ENCODE results near the gene DUOX2.

Gene DUOX2

DNA sequence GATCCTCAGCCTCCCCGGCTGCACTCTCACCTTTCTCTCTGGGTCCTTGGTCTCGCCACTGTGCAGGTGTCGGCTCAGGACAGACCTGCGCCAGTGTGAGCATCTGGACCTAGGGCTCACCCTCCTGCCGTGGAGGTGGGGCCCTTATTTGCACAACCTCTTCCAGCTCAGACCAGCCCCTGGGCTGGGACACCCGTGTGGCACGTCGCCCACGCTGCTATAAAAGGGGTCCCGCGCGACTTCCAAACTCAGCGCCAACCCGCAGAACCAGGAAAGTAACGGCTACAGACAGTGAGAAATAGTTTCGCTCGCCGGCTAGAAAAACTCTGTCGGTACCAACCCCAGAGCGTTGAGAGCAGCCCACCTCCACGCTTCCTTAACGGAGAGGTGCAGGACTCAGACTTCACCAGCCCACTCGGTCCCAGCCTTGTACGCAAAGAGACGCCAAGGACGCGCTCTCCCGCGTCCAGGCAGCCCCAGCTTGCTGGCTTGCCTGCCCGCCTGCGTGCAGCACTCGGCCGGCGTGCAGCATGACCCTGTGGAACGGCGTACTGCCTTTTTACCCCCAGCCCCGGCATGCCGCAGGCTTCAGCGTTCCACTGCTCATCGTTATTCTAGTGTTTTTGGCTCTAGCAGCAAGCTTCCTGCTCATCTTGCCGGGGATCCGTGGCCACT, at the start of gene DUOX2, which contains the start of gene DUOXA2:
DUOX2 (minus strand) TSS at position 97 of the 675 bp plus-strand sequence. CDS start 761 bp downstream, outside the sequence.
DUOXA2 (plus strand) TSS at position 251 of the 675 bp plus-strand sequence; CDS start at position 531, 280 bp downstream.
- Histone ChIP-seq H3K27ac (ENCODE audit: low read length) (no peak within 1 kb of the TSS), H3K9me3 (ENCODE audit: control insufficient read depth in 1 of 2, low read length in 2 of 2) (no peaks in the 10 kb centered on the region), H3K4me1 (ENCODE audit: control insufficient read depth in 1 of 2, insufficient read depth in 2 of 2, low read length in 2 of 2) (peaks cover 3 to 48% of the 10 kb centered on the region in 2 donors), H3K27me3 (ENCODE audit: low read depth, low read length) (peaks cover 78% of the 10 kb centered on the region), H3K4me3 (ENCODE audit: low read depth in 1 of 2, low read length in 2 of 2) (peak within 1 kb of the TSS in 1 of 2 donors; percentile 27), H3K36me3 (ENCODE audit: control insufficient read depth in 1 of 2, insufficient read depth in 2 of 2, low read length in 2 of 2) (no peaks in the 10 kb centered on the region)

GRCh38 chr15:45163508-45163856, 49.5 kb upstream of the DUOX2 start:
- H3K4me1 ChIP-seq (ENCODE audit: control insufficient read depth in 1 of 2, insufficient read depth in 2 of 2, low read length in 2 of 2): peaks cover 3 to 11% of the 10 kb centered on the region in 2 donors
- H3K27me3 ChIP-seq (ENCODE audit: low read depth, low read length): no peaks in the 10 kb centered on the region
- H3K9me3 ChIP-seq (ENCODE audit: control insufficient read depth in 1 of 2, low read length in 2 of 2): no peaks in the 10 kb centered on the region
- H3K4me3 ChIP-seq (ENCODE audit: low read depth in 1 of 2, low read length in 2 of 2): no peak overlapping the region
- H3K36me3 ChIP-seq (ENCODE audit: control insufficient read depth in 1 of 2, insufficient read depth in 2 of 2, low read length in 2 of 2): no peaks in the 10 kb centered on the region
- no peak overlapping the region for H3K27ac ChIP-seq (ENCODE audit: low read length)

- Histone ChIP-seq H3K27me3 (ENCODE audit: low read depth, low read length) (no peaks in the 10 kb centered on the region), H3K36me3 (ENCODE audit: control insufficient read depth in 1 of 2, insufficient read depth in 2 of 2, low read length in 2 of 2) (no peaks in the 10 kb centered on the region), H3K4me1 (ENCODE audit: control insufficient read depth in 1 of 2, insufficient read depth in 2 of 2, low read length in 2 of 2) (peaks cover 3 to 11% of the 10 kb centered on the region in 2 donors), H3K27ac (ENCODE audit: low read length) (no peak overlapping the region), H3K9me3 (ENCODE audit: control insufficient read depth in 1 of 2, low read length in 2 of 2) (no peaks in the 10 kb centered on the region), H3K4me3 (ENCODE audit: low read depth in 1 of 2, low read length in 2 of 2) (no peak overlapping the region)
Measured at GRCh38 chr15:45162771-45163507, 49.0 kb upstream of the DUOX2 start.

- peaks cover 0 to 11% of the 10 kb centered on the region in 2 donors for H3K4me1 ChIP-seq (ENCODE audit: control insufficient read depth in 1 of 2, insufficient read depth in 2 of 2, low read length in 2 of 2)
- no peaks in the 10 kb centered on the region for H3K27me3 ChIP-seq (ENCODE audit: low read depth, low read length)
- no peaks in the 10 kb centered on the region for H3K9me3 ChIP-seq (ENCODE audit: control insufficient read depth in 1 of 2, low read length in 2 of 2)
- H3K36me3 ChIP-seq (ENCODE audit: control insufficient read depth in 1 of 2, insufficient read depth in 2 of 2, low read length in 2 of 2): no peaks in the 10 kb centered on the region
- H3K27ac ChIP-seq (ENCODE audit: low read length): no peak overlapping the region
- H3K4me3 ChIP-seq (ENCODE audit: low read depth in 1 of 2, low read length in 2 of 2): no peak overlapping the region
Measured at GRCh38 chr15:45161666-45162065, 47.7 kb upstream of the DUOX2 start.

DNA sequence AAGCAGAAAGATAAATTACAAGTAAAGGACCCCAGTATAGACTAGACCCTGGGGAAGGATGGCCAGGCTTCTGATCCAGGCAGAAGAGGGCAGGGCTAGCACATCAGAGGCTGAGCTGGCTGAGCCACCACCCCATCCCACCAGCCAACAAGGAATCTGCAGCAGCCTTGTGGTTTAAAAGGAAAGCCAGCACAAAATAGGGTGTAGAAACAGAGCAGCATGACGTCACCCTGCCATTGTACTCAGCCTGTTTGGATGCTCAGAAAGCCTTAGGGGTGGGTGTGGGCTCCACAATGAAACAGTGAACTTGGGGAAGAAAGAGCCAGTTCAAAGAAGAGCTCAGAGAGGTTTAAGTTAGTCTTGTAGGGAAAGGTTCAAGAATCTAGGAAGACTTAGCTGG, 44.0 kb upstream of the DUOX2 start:
- Histone ChIP-seq H3K27ac (ENCODE audit: low read length) (no peak overlapping the region), H3K4me3 (ENCODE audit: low read depth in 1 of 2, low read length in 2 of 2) (no peak overlapping the region), H3K4me1 (ENCODE audit: control insufficient read depth in 1 of 2, insufficient read depth in 2 of 2, low read length in 2 of 2) (peaks cover 0 to 4% of the 10 kb centered on the region in 2 donors), H3K9me3 (ENCODE audit: control insufficient read depth in 1 of 2, low read length in 2 of 2) (no peaks in the 10 kb centered on the region), H3K27me3 (ENCODE audit: low read depth, low read length) (no peaks in the 10 kb centered on the region), H3K36me3 (ENCODE audit: control insufficient read depth in 1 of 2, insufficient read depth in 2 of 2, low read length in 2 of 2) (no peaks in the 10 kb centered on the region)

GRCh38 chr15:45156744-45157455, 42.9 kb upstream of the DUOX2 start:
- Histone ChIP-seq H3K27me3 (ENCODE audit: low read depth, low read length) (no peaks in the 10 kb centered on the region), H3K36me3 (ENCODE audit: control insufficient read depth in 1 of 2, insufficient read depth in 2 of 2, low read length in 2 of 2) (peaks cover 0 to 6% of the 10 kb centered on the region in 2 donors), H3K9me3 (ENCODE audit: control insufficient read depth in 1 of 2, low read length in 2 of 2) (no peaks in the 10 kb centered on the region), H3K4me3 (ENCODE audit: low read depth in 1 of 2, low read length in 2 of 2) (no peak overlapping the region), H3K4me1 (ENCODE audit: control insufficient read depth in 1 of 2, insufficient read depth in 2 of 2, low read length in 2 of 2) (no peaks in the 10 kb centered on the region), H3K27ac (ENCODE audit: low read length) (no peak overlapping the region)

DNA sequence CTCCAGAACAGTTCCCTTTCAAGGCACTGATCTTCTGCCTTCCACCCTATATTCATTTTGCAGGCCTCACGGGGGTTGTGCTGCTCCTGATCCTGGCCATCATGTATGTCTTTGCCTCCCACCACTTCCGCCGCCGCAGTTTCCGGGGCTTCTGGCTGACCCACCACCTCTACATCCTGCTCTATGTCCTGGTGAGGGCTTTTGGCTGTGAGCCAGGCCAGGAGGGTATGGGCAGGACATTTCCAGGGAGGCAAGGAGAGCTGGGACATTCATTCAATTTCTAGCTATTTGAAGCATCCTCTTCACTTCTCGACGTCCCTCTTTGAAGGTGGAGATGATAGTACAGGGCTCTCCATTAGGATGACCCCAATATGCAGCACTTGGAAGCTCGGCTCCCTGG, 41.8 kb upstream of the DUOX2 start:
- Histone ChIP-seq H3K27me3 (ENCODE audit: low read depth, low read length) (no peaks in the 10 kb centered on the region), H3K4me3 (ENCODE audit: low read depth in 1 of 2, low read length in 2 of 2) (no peak overlapping the region), H3K9me3 (ENCODE audit: control insufficient read depth in 1 of 2, low read length in 2 of 2) (no peaks in the 10 kb centered on the region), H3K27ac (ENCODE audit: low read length) (no peak overlapping the region), H3K4me1 (ENCODE audit: control insufficient read depth in 1 of 2, insufficient read depth in 2 of 2, low read length in 2 of 2) (no peaks in the 10 kb centered on the region), H3K36me3 (ENCODE audit: control insufficient read depth in 1 of 2, insufficient read depth in 2 of 2, low read length in 2 of 2) (peaks cover 0 to 7% of the 10 kb centered on the region in 2 donors)

DNA sequence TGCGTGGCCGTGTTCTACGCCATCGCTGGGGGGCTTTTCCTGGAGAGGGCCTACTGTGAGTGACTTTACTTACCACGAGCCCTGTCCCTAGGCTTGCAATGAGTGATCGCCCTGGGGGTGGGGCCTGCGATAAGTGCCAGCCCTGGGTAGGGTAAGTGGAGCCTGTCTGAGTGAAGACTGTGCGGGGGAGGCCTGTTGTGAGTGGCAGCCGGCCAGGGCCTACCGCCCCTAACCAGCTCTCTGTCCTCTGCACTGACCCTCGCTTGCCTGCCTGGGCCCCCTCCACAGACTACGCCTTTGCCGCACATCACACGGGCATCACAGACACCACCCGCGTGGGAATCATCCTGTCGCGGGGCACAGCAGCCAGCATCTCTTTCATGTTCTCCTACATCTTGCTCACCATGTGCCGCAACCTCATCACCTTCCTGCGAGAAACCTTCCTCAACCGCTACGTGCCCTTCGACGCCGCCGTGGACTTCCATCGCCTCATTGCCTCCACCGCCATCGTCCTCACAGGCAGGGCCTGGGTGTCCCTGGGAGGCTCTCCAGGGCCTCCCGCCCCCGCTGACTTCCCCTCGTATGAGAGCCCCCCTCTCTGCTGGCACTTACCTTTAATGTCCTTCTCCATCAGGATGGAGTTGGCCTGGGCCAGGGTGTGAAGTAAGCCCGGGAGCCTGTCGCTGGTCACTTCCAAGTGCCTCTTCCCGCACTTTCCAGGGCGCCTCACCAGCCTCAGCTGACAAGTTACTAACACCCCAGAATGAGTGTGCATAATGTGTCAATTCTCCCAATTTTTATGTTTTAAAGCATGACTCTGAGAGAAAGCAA, 38.2 kb upstream of the DUOX2 start:
- Histone ChIP-seq H3K27ac (ENCODE audit: low read length) (no peak overlapping the region), H3K36me3 (ENCODE audit: control insufficient read depth in 1 of 2, insufficient read depth in 2 of 2, low read length in 2 of 2) (peaks cover 0 to 7% of the 10 kb centered on the region in 2 donors), H3K9me3 (ENCODE audit: control insufficient read depth in 1 of 2, low read length in 2 of 2) (no peaks in the 10 kb centered on the region), H3K4me3 (ENCODE audit: low read depth in 1 of 2, low read length in 2 of 2) (no peak overlapping the region), H3K4me1 (ENCODE audit: control insufficient read depth in 1 of 2, insufficient read depth in 2 of 2, low read length in 2 of 2) (no peaks in the 10 kb centered on the region), H3K27me3 (ENCODE audit: low read depth, low read length) (no peaks in the 10 kb centered on the region)

GRCh38 chr15:45150997-45151396, 37.0 kb upstream of the DUOX2 start:
- Histone ChIP-seq H3K27ac (ENCODE audit: low read length) (no peak overlapping the region), H3K4me1 (ENCODE audit: control insufficient read depth in 1 of 2, insufficient read depth in 2 of 2, low read length in 2 of 2) (no peaks in the 10 kb centered on the region), H3K27me3 (ENCODE audit: low read depth, low read length) (no peaks in the 10 kb centered on the region), H3K36me3 (ENCODE audit: control insufficient read depth in 1 of 2, insufficient read depth in 2 of 2, low read length in 2 of 2) (peaks cover 0 to 7% of the 10 kb centered on the region in 2 donors), H3K4me3 (ENCODE audit: low read depth in 1 of 2, low read length in 2 of 2) (no peak overlapping the region), H3K9me3 (ENCODE audit: control insufficient read depth in 1 of 2, low read length in 2 of 2) (no peaks in the 10 kb centered on the region)

GRCh38 chr15:45150481-45150880, 36.5 kb upstream of the DUOX2 start:
- Histone ChIP-seq H3K27ac (ENCODE audit: low read length) (no peak overlapping the region), H3K4me1 (ENCODE audit: control insufficient read depth in 1 of 2, insufficient read depth in 2 of 2, low read length in 2 of 2) (no peaks in the 10 kb centered on the region), H3K36me3 (ENCODE audit: control insufficient read depth in 1 of 2, insufficient read depth in 2 of 2, low read length in 2 of 2) (peaks cover 0 to 7% of the 10 kb centered on the region in 2 donors), H3K9me3 (ENCODE audit: control insufficient read depth in 1 of 2, low read length in 2 of 2) (no peaks in the 10 kb centered on the region), H3K27me3 (ENCODE audit: low read depth, low read length) (no peaks in the 10 kb centered on the region), H3K4me3 (ENCODE audit: low read depth in 1 of 2, low read length in 2 of 2) (no peak overlapping the region)
